K562 (cell line): ENCODE measurements around the gene NUFIP2. TPM values are rescaled to one million over a fixed set of nuclear protein-coding genes. Genes with fewer than 3 reads are reported as not detected.

ENCODE experiments used
- ATAC-seq: fragments of 200-7000 bp; cut with Tn5 transposase; 3 replicates; pipeline ENCODE4 v1.9.1; 2020; ENCODE audit warnings: moderate library complexity
- BruUV-seq: library from RNA; stranded (reverse); fragments of 400-500 nt; replicated peaks from 2 replicates; lab custom pipeline; 2021; lab: Mats Ljungman, UMichigan
- CTCF ChIA-PET: fragments of 300-600 bp; formaldehyde crosslinking; extraction: SDS; loops from one replicate; lab custom pipeline; 2021; ENCODE audit warnings: low intra/inter-chr PET ratio; lab: Yijun Ruan, JAX
- POLR2A ChIA-PET: fragments of 300-600, 350-650 bp; sonication (Branson Sonifier 250); formaldehyde crosslinking; extraction: SDS; loops from one replicate; lab custom pipeline; 2021; ENCODE audit warnings: antibody characterized with exemption, inconsistent platforms; lab: Yijun Ruan, JAX
- DNase-seq, 4 experiments: peaks; one replicate each; pipeline versions ENCODE4 v3.0.0 to v3.0.0-alpha.2; 2011 to 2018; ENCODE audit warnings: low spot score in 3 of 4, mixed read lengths in 3 of 4; ENCODE audit errors: extremely low read depth in 1 of 4
- FAIRE-seq: peaks from 2 replicates; lab custom pipeline; 2011; peaks lifted over from hg19 to GRCh38; lab: Jason Lieb, UNC
- H2AFZ ChIP-seq: 2 replicates; pipeline ENCODE4 v1.6.0; 2011; ENCODE audit warnings: low read depth, low read length, control low read depth, inconsistent platforms
- H3K27ac ChIP-seq: fragments of 200-600 bp; 3 replicates; pipeline ENCODE4 v1.8.0; 2011; ENCODE audit warnings: low read depth, mild to moderate bottlenecking, control low read depth, inconsistent platforms, low read length, moderate library complexity, mixed read lengths; ENCODE audit errors: extremely low read depth
- H3K27me3 ChIP-seq, 2 experiments: fragments of 300-600 bp in 1 of 2; 2 replicates in 1 of 2; 3 replicates in 1 of 2; pipeline versions ENCODE4 v1.6.0 to v1.8.0; 2011; ENCODE audit warnings: inconsistent platforms in 2 of 2, low read length in 2 of 2, mild to moderate bottlenecking in 1 of 2, mixed read lengths in 1 of 2, moderate library complexity in 1 of 2; ENCODE audit not compliant: control insufficient read depth in 2 of 2, insufficient read depth in 2 of 2
- H3K36me3 ChIP-seq: fragments of 300-600 bp; 3 replicates; pipeline ENCODE4 v1.8.0; 2011; ENCODE audit warnings: mild to moderate bottlenecking, low read length, inconsistent platforms; ENCODE audit not compliant: control insufficient read depth, insufficient read depth
- H3K4me1 ChIP-seq, 2 experiments: fragments of 200-600 bp in 1 of 2; replicated peaks in 1 of 2; 2 replicates in 1 of 2; 3 replicates in 1 of 2; pipeline versions ENCODE4 v1.5.1 to v1.8.0; 2011; ENCODE audit warnings: inconsistent platforms in 2 of 2, low read length in 2 of 2, mild to moderate bottlenecking in 1 of 2, mixed read lengths in 1 of 2, moderate library complexity in 1 of 2; ENCODE audit not compliant: control insufficient read depth in 2 of 2, insufficient read depth in 2 of 2
- H3K4me2 ChIP-seq: 2 replicates; pipeline ENCODE4 v1.6.1; 2011; ENCODE audit warnings: low read length, control low read depth, inconsistent platforms, mixed read lengths; ENCODE audit not compliant: insufficient read depth
- H3K4me3 ChIP-seq: fragments of 200-600 bp; sonication (generic), shearing (Covaris generic); 2 replicates; pipeline ENCODE4 v1.5.1; 2016; ENCODE audit warnings: control low read depth, inconsistent platforms
- H3K79me2 ChIP-seq: fragments of 200-600 bp; 3 replicates; pipeline ENCODE4 v1.8.0; 2011; ENCODE audit warnings: low read length, inconsistent platforms; ENCODE audit not compliant: control insufficient read depth, insufficient read depth
- H3K9ac ChIP-seq, 2 experiments: 2 replicates each; pipeline versions ENCODE4 v1.6.0 to v1.6.1; 2011; ENCODE audit warnings: low read depth in 2 of 2, low read length in 2 of 2, control low read depth in 1 of 2, inconsistent platforms in 1 of 2, mild to moderate bottlenecking in 1 of 2, mixed read lengths in 1 of 2; ENCODE audit not compliant: insufficient read depth in 1 of 2
- H3K9me1 ChIP-seq: one replicate; pipeline ENCODE4 v1.6.0; 2011; ENCODE audit warnings: inconsistent platforms, mild to moderate bottlenecking, low read length, moderate library complexity; ENCODE audit not compliant: control insufficient read depth, insufficient read depth
- H3K9me3 ChIP-seq: replicated peaks from 2 replicates; pipeline ENCODE4 v1.5.1; 2011; ENCODE audit warnings: low read depth, low read length, inconsistent platforms; ENCODE audit not compliant: control insufficient read depth, insufficient read depth
- H4K20me1 ChIP-seq: replicated peaks from 2 replicates; pipeline ENCODE4 v1.6.1; 2011; ENCODE audit warnings: low read length, inconsistent platforms, mixed read lengths; ENCODE audit not compliant: control insufficient read depth, insufficient read depth
- ATF7 ChIP-seq: fragments of 450-650 bp; IDR thresholded peaks from 2 replicates; pipeline ENCODE4 v1.7.1; 2014; ENCODE audit warnings: mild to moderate bottlenecking, moderate library complexity
- DPF2 ChIP-seq: fragments of 450-650 bp; IDR thresholded peaks from 2 replicates; pipeline ENCODE4 v1.6.1; 2016
- ETV5 ChIP-seq: sonication (generic); formaldehyde crosslinking; IDR thresholded peaks from 2 replicates; pipeline ENCODE4 v1.4.0; 2020; ENCODE audit warnings: low read depth, mild to moderate bottlenecking, missing genetic modification reagents
- FIP1L1 ChIP-seq: fragments of 200-400 bp; formaldehyde crosslinking; IDR thresholded peaks from 2 replicates; pipeline ENCODE4 v1.6.1; 2018; ENCODE audit warnings: mild to moderate bottlenecking, low read depth, low read length; ENCODE audit not compliant: poor library complexity, severe bottlenecking
- FOXJ2 ChIP-seq: fragments of 200-800 bp; sonication (Bioruptor generic); IDR thresholded peaks from 2 replicates; pipeline ENCODE4 v1.6.1; 2016; ENCODE audit warnings: missing genetic modification characterization, missing compliant biosample characterization
- POLR2A ChIP-seq: fragments of 450-650 bp; conservative IDR thresholded peaks from 2 replicates; pipeline ENCODE4 v1.6.1; 2016
- RERE ChIP-seq: sonication (generic); formaldehyde crosslinking; IDR thresholded peaks from 2 replicates; pipeline ENCODE4 v1.8.0; 2023; ENCODE audit warnings: missing genetic modification reagents, mild to moderate bottlenecking, borderline replicate concordance
- TCF7 ChIP-seq: sonication (generic); IDR thresholded peaks from 2 replicates; pipeline ENCODE4 v1.6.1; 2016; ENCODE audit warnings: antibody characterized with exemption, borderline replicate concordance
- ZNF140 ChIP-seq: fragments of 250-450 bp; sonication (Bioruptor Pico); IDR thresholded peaks from 2 replicates; pipeline ENCODE4 v1.8.0; 2021; ENCODE audit warnings: moderate library complexity, mild to moderate bottlenecking, inconsistent platforms
- ZNF184 ChIP-seq: sonication (generic); formaldehyde crosslinking; IDR thresholded peaks from 2 replicates; pipeline ENCODE4 v1.5.0; 2020; ENCODE audit warnings: missing genetic modification reagents
- ZNF217 ChIP-seq: sonication (generic); formaldehyde crosslinking; IDR thresholded peaks from 2 replicates; pipeline ENCODE4 v1.8.0; 2022; ENCODE audit warnings: mild to moderate bottlenecking, missing genetic modification reagents
- ZNF280B ChIP-seq: fragments of 250-450 bp; sonication (Bioruptor Pico); IDR thresholded peaks from 2 replicates; pipeline ENCODE4 v1.5.1; 2021; ENCODE audit warnings: mild to moderate bottlenecking
- ZNF584 ChIP-seq: fragments of 200-800 bp; sonication (Bioruptor generic); IDR thresholded peaks from 2 replicates; pipeline ENCODE4 v1.6.1; 2016; ENCODE audit warnings: low read depth, mild to moderate bottlenecking, missing genetic modification characterization, missing compliant biosample characterization
- WGBS: fragments of 100-300 bp; shearing (Covaris generic); methylation state at CpG from one replicate; pipeline ENCODE4 v1.1.6; 2016; ENCODE audit warnings: low coverage, mixed read lengths; ENCODE audit not compliant: insufficient coverage; ENCODE audit errors: missing lambda C conversion rate; 5-methylcytosine and 5-hydroxymethylcytosine counted together
- in situ Hi-C: fragments of 300-500 bp; cut with MboI; formaldehyde crosslinking; loops from 4 replicates; pipeline ENCODE4 v1.15.0; 2018; ENCODE audit warnings: inconsistent platforms, mixed read lengths
- intact Hi-C: fragments of 100-400 bp; cut with micrococcal nuclease; formaldehyde crosslinking; loops from 2 replicates; pipeline ENCODE4 v1.14.2; 2022
- polyA plus RNA-seq, 8 experiments: library from polyadenylated mRNA; depleted of rRNA in 4 of 8; stranded (reverse) in 5 of 8; unstranded in 3 of 8; fragments of >200 nt; fragmentation: Nextera tagmentation in 2 of 8; fragmentation: Illumina TruSeq in 1 of 8; extraction: Ambion mirVana in 2 of 8; extraction: Trizol in 1 of 8; gene quantifications; 2 replicates each; pipeline versions ENCODE4 v1.2.1 to v1.2.3, GENCODE V29; 2011 to 2014; ENCODE audit warnings: inconsistent platforms in 1 of 8, missing spikeins in 1 of 8
- total RNA-seq, 7 experiments: library from RNA; depleted of rRNA in 6 of 7; stranded (reverse); fragments of >200 nt in 6 of 7; fragmentation: Illumina TruSeq in 2 of 7; extraction: Trizol in 2 of 7; gene quantifications; 2 replicates each; pipeline versions ENCODE4 v1.2.1 to v1.2.3, GENCODE V29; 2011 to 2021; ENCODE audit warnings: low replicate concordance in 1 of 7
- TF ChIP-seq, protein P1 (sequence below): fragments of 450-650 bp; IDR thresholded peaks from 2 replicates; pipeline ENCODE4 v1.6.1; 2017; ENCODE audit warnings: mild to moderate bottlenecking, moderate library complexity
- TF ChIP-seq, protein P2 (sequence below): fragments of 450-650 bp; IDR thresholded peaks from 2 replicates; pipeline ENCODE4 v1.6.1; 2016

Gene NUFIP2
- total and polyA plus RNA-seq, 9 of the 15 experiments (the other 6 are each of a cell fraction or from before 2014, with no cell fraction given) = 4.9 to 40.7 (median 18.5) TPM

- Histone ChIP-seq H3K9ac (no peak overlapping the region), H3K79me2 (no peaks in the 10 kb centered on the region), H3K4me3 (no peak overlapping the region), H3K36me3 (no peaks in the 10 kb centered on the region), H3K27ac (no peak overlapping the region), H3K4me1 (peaks cover 6 to 7% of the 10 kb centered on the region in 2 experiments; a peak in 3 of 5 replicates), H3K9me1 (no peaks in the 10 kb centered on the region), H3K9me3 (no peaks in the 10 kb centered on the region), H2AFZ (no peak overlapping the region), H3K27me3 (no peaks in the 10 kb centered on the region), H4K20me1 (no peaks in the 10 kb centered on the region), H3K4me2 (no peak overlapping the region)
- CTCF ChIA-PET = no interaction called here
- ATAC-seq (no peak), DNase-seq (no peak), FAIRE-seq (no peak)
- intact Hi-C loops (no loop called here), in situ Hi-C loops (no loop called here)
- no TSS peak for BruUV-seq
- 54% methylated on average over 5 of the region's 5 CpGs for WGBS
- POLR2A ChIA-PET = interaction anchor here (0.7 to 1.0 kb wide), 4 partner anchors 17 to 85 kb away, joined by 3 to 4 read pairs (median 4); partner anchors contain the start of genes MYO18A and NUFIP2
- TF ChIP-seq, protein P1, sequence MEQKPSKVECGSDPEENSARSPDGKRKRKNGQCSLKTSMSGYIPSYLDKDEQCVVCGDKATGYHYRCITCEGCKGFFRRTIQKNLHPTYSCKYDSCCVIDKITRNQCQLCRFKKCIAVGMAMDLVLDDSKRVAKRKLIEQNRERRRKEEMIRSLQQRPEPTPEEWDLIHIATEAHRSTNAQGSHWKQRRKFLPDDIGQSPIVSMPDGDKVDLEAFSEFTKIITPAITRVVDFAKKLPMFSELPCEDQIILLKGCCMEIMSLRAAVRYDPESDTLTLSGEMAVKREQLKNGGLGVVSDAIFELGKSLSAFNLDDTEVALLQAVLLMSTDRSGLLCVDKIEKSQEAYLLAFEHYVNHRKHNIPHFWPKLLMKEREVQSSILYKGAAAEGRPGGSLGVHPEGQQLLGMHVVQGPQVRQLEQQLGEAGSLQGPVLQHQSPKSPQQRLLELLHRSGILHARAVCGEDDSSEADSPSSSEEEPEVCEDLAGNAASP = no peak
- TF ChIP-seq, protein P2, sequence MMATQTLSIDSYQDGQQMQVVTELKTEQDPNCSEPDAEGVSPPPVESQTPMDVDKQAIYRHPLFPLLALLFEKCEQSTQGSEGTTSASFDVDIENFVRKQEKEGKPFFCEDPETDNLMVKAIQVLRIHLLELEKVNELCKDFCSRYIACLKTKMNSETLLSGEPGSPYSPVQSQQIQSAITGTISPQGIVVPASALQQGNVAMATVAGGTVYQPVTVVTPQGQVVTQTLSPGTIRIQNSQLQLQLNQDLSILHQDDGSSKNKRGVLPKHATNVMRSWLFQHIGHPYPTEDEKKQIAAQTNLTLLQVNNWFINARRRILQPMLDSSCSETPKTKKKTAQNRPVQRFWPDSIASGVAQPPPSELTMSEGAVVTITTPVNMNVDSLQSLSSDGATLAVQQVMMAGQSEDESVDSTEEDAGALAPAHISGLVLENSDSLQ = no peak
- TF ChIP-seq ZNF217 (CRISPR knock-in tag) = no peak
- TF ChIP-seq DPF2 = no peak
- no peak for TF ChIP-seq RERE (CRISPR knock-in tag)
- no peak for TF ChIP-seq ZNF584
- TF ChIP-seq ZNF280B (CRISPR knock-in tag) = no peak
- no peak for TF ChIP-seq FIP1L1
- TF ChIP-seq ZNF184 = no peak
- no peak for TF ChIP-seq TCF7
- TF ChIP-seq POLR2A = no peak
- TF ChIP-seq ATF7 = no peak
- TF ChIP-seq ETV5 (CRISPR knock-in tag) = no peak
- TF ChIP-seq FOXJ2 (tag) = no peak
- no peak for TF ChIP-seq ZNF140 (CRISPR knock-in tag)
Observed at GRCh38 chr17:29209073-29209472, 84.9 kb downstream of the NUFIP2 start.
